B cell (primary cell): ENCODE measurements around the gene SEMA6D. TPM values are rescaled to one million over a fixed set of nuclear protein-coding genes. Genes with fewer than 3 reads are reported as not detected.

Experiments
- ATAC-seq: fragments of 200-7000 bp; cut with Tn5 transposase; one replicate; pipeline ENCODE4 v1.10.0; 2021; ENCODE audit warnings: low read depth, mild to moderate bottlenecking, moderate number of reproducible peaks, moderate library complexity
- CTCF ChIA-PET: fragments of 350-600 bp; sonication (Branson Sonifier 250); formaldehyde crosslinking; loops from one replicate; lab custom pipeline; 2021; ENCODE audit warnings: antibody characterized with exemption, inconsistent platforms; lab: Charles Lee
- POLR2A ChIA-PET: fragments of 350-600 bp; sonication (Branson Sonifier 250); formaldehyde crosslinking; loops from one replicate; lab custom pipeline; 2021; ENCODE audit warnings: antibody characterized with exemption; lab: Charles Lee
- DNase-seq: peaks from one replicate; pipeline ENCODE4 v3.0.0; 2013
- H2AFZ ChIP-seq: 2 replicates; pipeline ENCODE4 v1.6.1; 2012; ENCODE audit warnings: mild to moderate bottlenecking, low read depth, low read length; ENCODE audit not compliant: insufficient read depth, poor library complexity, severe bottlenecking
- H3K27ac ChIP-seq, 2 donors: 1 replicate in 1 of 2; 2 replicates in 1 of 2; pipeline ENCODE4 v1.5.1; 2012 to 2013; ENCODE audit warnings: low read length in 2 of 2, mild to moderate bottlenecking in 2 of 2, moderate library complexity in 1 of 2
- H3K27me3 ChIP-seq, 4 experiments: fragments of 200-600 bp in 1 of 4; sonication (generic) in 1 of 4; replicated peaks in 1 of 4; 1 replicate in 2 of 4; 2 replicates in 2 of 4; pipeline versions ENCODE4 v1.6.1 to v1.7.0; 2013 to 2016; ENCODE audit warnings: low read length in 3 of 4, mild to moderate bottlenecking in 2 of 4, mixed read lengths in 1 of 4, moderate library complexity in 1 of 4; ENCODE audit not compliant: insufficient read depth in 4 of 4, control insufficient read depth in 3 of 4; ENCODE audit errors: control extremely low read depth in 1 of 4
- H3K36me3 ChIP-seq, 2 experiments: replicated peaks in 1 of 2; 1 replicate in 1 of 2; 2 replicates in 1 of 2; pipeline versions ENCODE4 v1.6.1 to v1.7.1; 2013; ENCODE audit warnings: low read length in 1 of 2; ENCODE audit not compliant: insufficient read depth in 2 of 2, control insufficient read depth in 1 of 2; ENCODE audit errors: control extremely low read depth in 1 of 2, extremely low read depth in 1 of 2
- H3K4me1 ChIP-seq, 2 donors: fragments of 200-600 bp in 1 of 2; sonication (generic) in 1 of 2; 1 replicate in 1 of 2; 2 replicates in 1 of 2; pipeline versions ENCODE4 v1.5.1 to v1.6.1; 2013 to 2017; ENCODE audit warnings: low read length in 2 of 2; ENCODE audit not compliant: control insufficient read depth in 2 of 2, insufficient read depth in 2 of 2
- H3K4me2 ChIP-seq: replicated peaks from 2 replicates; pipeline ENCODE3; 2012; ENCODE audit warnings: mild to moderate bottlenecking, low read depth, low read length; ENCODE audit not compliant: poor library complexity, severe bottlenecking
- H3K4me3 ChIP-seq, 5 experiments: fragments of 200-600 bp in 1 of 5; sonication (generic) in 1 of 5; 1 replicate in 3 of 5; 2 replicates in 2 of 5; pipeline versions ENCODE4 v1.5.1 to v1.7.0; 2011 to 2016; ENCODE audit warnings: low read length in 4 of 5, mild to moderate bottlenecking in 4 of 5, low read depth in 2 of 5, control low read depth in 1 of 5, moderate library complexity in 1 of 5; ENCODE audit not compliant: insufficient read depth in 1 of 5; ENCODE audit errors: control extremely low read depth in 1 of 5, extremely low read depth in 1 of 5
- H3K79me2 ChIP-seq: fragments of 200-600 bp; sonication (generic); one replicate; pipeline ENCODE4 v1.6.0; 2016; ENCODE audit warnings: low read length; ENCODE audit not compliant: control insufficient read depth, insufficient read depth
- H3K9ac ChIP-seq: fragments of 200-600 bp; sonication (generic); 2 replicates; pipeline ENCODE4 v1.6.1; 2017; ENCODE audit warnings: mild to moderate bottlenecking, low read length, moderate library complexity
- H3K9me3 ChIP-seq, 3 donors: one replicate each; pipeline versions ENCODE4 v1.6.1 to v1.7.1; 2013; ENCODE audit warnings: low read length in 2 of 3; ENCODE audit not compliant: control insufficient read depth in 2 of 3, insufficient read depth in 1 of 3; ENCODE audit errors: control extremely low read depth in 1 of 3
- H4K20me1 ChIP-seq: 2 replicates; pipeline ENCODE4 v1.6.0; 2012; ENCODE audit warnings: mild to moderate bottlenecking, low read length; ENCODE audit not compliant: insufficient read depth, control insufficient read depth, poor library complexity, severe bottlenecking
- H3K27ac Mint-ChIP-seq: one replicate; pipeline ENCODE4 v1.8.0; 2021; ENCODE audit warnings: mixed read lengths
- H3K27me3 Mint-ChIP-seq: one replicate; pipeline ENCODE4 v1.8.0; 2021; ENCODE audit warnings: mixed read lengths
- H3K4me1 Mint-ChIP-seq: one replicate; pipeline ENCODE4 v1.8.0; 2021; ENCODE audit warnings: mixed read lengths
- H3K4me3 Mint-ChIP-seq: one replicate; pipeline ENCODE4 v1.8.0; 2021; ENCODE audit warnings: mixed read lengths
- H3K9me3 Mint-ChIP-seq: one replicate; pipeline ENCODE4 v1.8.0; 2022; ENCODE audit warnings: mixed read lengths; ENCODE audit not compliant: insufficient read depth
- EZH2 ChIP-seq: IDR thresholded peaks from 2 replicates; pipeline ENCODE4 v1.6.1; 2012; ENCODE audit warnings: borderline replicate concordance, low read depth, mild to moderate bottlenecking, moderate library complexity, low read length; ENCODE audit not compliant: insufficient read depth, poor library complexity, severe bottlenecking
- WGBS: methylation state at CpG from one replicate; pipeline ENCODE4 v1.1.5; 2013; ENCODE audit warnings: missing lambda C conversion rate; ENCODE audit not compliant: insufficient coverage; 5-methylcytosine and 5-hydroxymethylcytosine counted together
- intact Hi-C: fragments of 100-400 bp; cut with micrococcal nuclease; formaldehyde crosslinking; loops from one replicate; pipeline ENCODE4 v1.10.0; 2022
- polyA plus RNA-seq: library from polyadenylated mRNA; depleted of rRNA; stranded (reverse); fragments of >200 nt; gene quantifications from 2 replicates; pipeline ENCODE4 v1.2.3, GENCODE V29; 2012
- total RNA-seq, 2 donors: library from RNA; stranded (reverse); fragments of 120-200 nt in 1 of 2; gene quantifications; 1 replicate in 1 of 2; 2 replicates in 1 of 2; pipeline versions ENCODE4 v1.2.3 to v1.2.4, GENCODE V29; 2013 to 2022
- TF ChIP-seq, protein P1 (sequence below): fragments of 200-600 bp; IDR thresholded peaks from one replicate; pipeline ENCODE4 v1.8.0; 2022; ENCODE audit warnings: antibody characterized with exemption, mild to moderate bottlenecking

The SEMA6D gene
- total and polyA plus RNA-seq, 2 donors (not counting 1 experiment from before 2014, with no cell fraction given): not detected

DNA sequence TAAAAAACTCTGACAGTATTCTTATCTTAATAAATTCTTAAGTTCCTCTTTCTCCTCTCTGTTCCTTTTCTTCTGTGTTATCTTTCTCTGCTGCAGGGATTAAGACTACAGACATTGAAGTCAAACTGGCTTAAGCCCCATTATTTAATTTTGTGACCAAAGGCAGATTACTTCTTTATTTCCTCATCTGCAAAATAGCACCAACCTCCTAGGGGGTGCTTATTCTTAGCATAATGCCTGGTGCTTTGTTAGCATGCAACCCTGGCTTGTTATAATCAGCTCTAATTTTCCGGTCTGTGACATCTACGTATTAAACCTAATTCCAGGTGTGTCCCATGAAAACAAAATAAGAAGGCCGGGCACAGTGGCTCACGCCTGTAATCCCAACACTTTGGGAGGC, 23.8 kb downstream of the SEMA6D start:
- Histone ChIP-seq H3K4me3 (no peak overlapping the region), H3K27me3 (no peaks in the 10 kb centered on the region), H3K36me3 (no peaks in the 10 kb centered on the region), H4K20me1 (no peaks in the 10 kb centered on the region), H3K27ac (no peak overlapping the region), H3K79me2 (no peaks in the 10 kb centered on the region), H3K9ac (no peak overlapping the region), H3K9me3 (no peaks in the 10 kb centered on the region), H3K4me2 (no peak overlapping the region), H2AFZ (no peak overlapping the region), H3K4me1 (no peaks in the 10 kb centered on the region)
- peaks cover 12% of the 10 kb centered on the region for H3K27me3 Mint-ChIP-seq
- 93% methylated on average over 4 of the region's 4 CpGs for WGBS
- no peak for DNase-seq
- H3K9me3 Mint-ChIP-seq: peaks cover 3% of the 10 kb centered on the region
- H3K27ac Mint-ChIP-seq: no peak overlapping the region
- ChIA-PET POLR2A (no interaction called here), CTCF (no interaction called here)
- no peak for ATAC-seq
- H3K4me3 Mint-ChIP-seq: no peak overlapping the region
- no peaks in the 10 kb centered on the region for H3K4me1 Mint-ChIP-seq
- TF ChIP-seq, protein P1, sequence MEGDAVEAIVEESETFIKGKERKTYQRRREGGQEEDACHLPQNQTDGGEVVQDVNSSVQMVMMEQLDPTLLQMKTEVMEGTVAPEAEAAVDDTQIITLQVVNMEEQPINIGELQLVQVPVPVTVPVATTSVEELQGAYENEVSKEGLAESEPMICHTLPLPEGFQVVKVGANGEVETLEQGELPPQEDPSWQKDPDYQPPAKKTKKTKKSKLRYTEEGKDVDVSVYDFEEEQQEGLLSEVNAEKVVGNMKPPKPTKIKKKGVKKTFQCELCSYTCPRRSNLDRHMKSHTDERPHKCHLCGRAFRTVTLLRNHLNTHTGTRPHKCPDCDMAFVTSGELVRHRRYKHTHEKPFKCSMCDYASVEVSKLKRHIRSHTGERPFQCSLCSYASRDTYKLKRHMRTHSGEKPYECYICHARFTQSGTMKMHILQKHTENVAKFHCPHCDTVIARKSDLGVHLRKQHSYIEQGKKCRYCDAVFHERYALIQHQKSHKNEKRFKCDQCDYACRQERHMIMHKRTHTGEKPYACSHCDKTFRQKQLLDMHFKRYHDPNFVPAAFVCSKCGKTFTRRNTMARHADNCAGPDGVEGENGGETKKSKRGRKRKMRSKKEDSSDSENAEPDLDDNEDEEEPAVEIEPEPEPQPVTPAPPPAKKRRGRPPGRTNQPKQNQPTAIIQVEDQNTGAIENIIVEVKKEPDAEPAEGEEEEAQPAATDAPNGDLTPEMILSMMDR: no peak
- TF ChIP-seq EZH2: no peak
- intact Hi-C loops: no loop called here

DNA sequence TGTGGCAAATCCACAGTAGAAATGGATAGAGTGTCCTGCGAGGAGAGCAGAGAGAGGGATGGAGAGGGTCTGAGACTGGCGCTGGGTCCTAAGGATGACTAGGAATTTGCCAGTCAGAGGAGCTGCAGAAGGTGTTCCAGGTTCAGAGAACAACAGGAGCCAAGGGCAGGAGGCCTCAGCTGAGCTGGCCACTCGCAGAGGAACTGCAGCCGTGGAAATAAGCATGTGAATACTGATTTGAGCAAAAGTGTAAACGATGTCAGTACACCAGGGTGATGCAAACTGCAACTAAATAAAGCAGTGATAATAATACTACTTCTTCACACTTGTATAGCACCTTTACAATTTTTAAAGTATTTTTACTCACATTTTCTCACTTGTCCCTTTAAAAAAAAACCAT, 24.6 kb downstream of the SEMA6D start:
- no peaks in the 10 kb centered on the region for H3K79me2 ChIP-seq
- H3K9me3 ChIP-seq: no peaks in the 10 kb centered on the region
- no peaks in the 10 kb centered on the region for H4K20me1 ChIP-seq
- ChIA-PET CTCF (no interaction called here), POLR2A (no interaction called here)
- H3K4me3 ChIP-seq: no peak overlapping the region
- H3K4me1 Mint-ChIP-seq: no peaks in the 10 kb centered on the region
- no peak for DNase-seq
- no peak for ATAC-seq
- peaks cover 3% of the 10 kb centered on the region for H3K9me3 Mint-ChIP-seq
- H3K27ac Mint-ChIP-seq: no peak overlapping the region
- H3K27ac ChIP-seq: no peak overlapping the region
- H3K4me3 Mint-ChIP-seq: no peak overlapping the region
- TF ChIP-seq, protein P1: no peak
- no peak for TF ChIP-seq EZH2
- no peaks in the 10 kb centered on the region for H3K4me1 ChIP-seq
- WGBS: 89% methylated on average over 4 of the region's 5 CpGs
- no peaks in the 10 kb centered on the region for H3K36me3 ChIP-seq
- H3K27me3 ChIP-seq: no peaks in the 10 kb centered on the region
- H2AFZ ChIP-seq: no peak overlapping the region
- H3K27me3 Mint-ChIP-seq: peaks cover 6% of the 10 kb centered on the region
- H3K4me2 ChIP-seq: no peak overlapping the region
- no peak overlapping the region for H3K9ac ChIP-seq
- intact Hi-C loops: no loop called here
